Kidney epithelial cell (primary cell): ENCODE measurements around the gene TBX1. TPM values are rescaled to one million over a fixed set of nuclear protein-coding genes. Genes with fewer than 3 reads are reported as not detected.
"Not testable (repeated sequence)": the region's sequence is repeated elsewhere in the genome, so short reads cannot be mapped to it uniquely, and the experiment has no call there.

Source experiments
- DNase-seq: peaks from one replicate; pipeline ENCODE4 v3.0.0-alpha.2; 2010; ENCODE audit warnings: low read depth
- H3K27me3 ChIP-seq: 2 replicates; pipeline ENCODE4 v1.6.0; 2011; ENCODE audit warnings: low read length; ENCODE audit not compliant: control insufficient read depth, insufficient read depth
- H3K36me3 ChIP-seq: 2 replicates; pipeline ENCODE4 v1.5.1; 2011; ENCODE audit warnings: low read length; ENCODE audit not compliant: control insufficient read depth, insufficient read depth
- H3K4me3 ChIP-seq: 2 replicates; pipeline ENCODE4 v1.5.1; 2011; ENCODE audit warnings: low read depth, mild to moderate bottlenecking, control low read depth, low read length
- total RNA-seq: library from RNA; depleted of rRNA; stranded (reverse); fragments of >200 nt; gene quantifications from 2 replicates; pipeline ENCODE4 v1.2.3, GENCODE V29; 2015
- TF ChIP-seq, protein P1 (sequence below): IDR thresholded peaks from 2 replicates; pipeline ENCODE4 v1.5.1; 2011; ENCODE audit warnings: mild to moderate bottlenecking, moderate library complexity, low read length, control low read depth, inconsistent platforms; ENCODE audit not compliant: insufficient read depth, poor library complexity, severe bottlenecking

The TBX1 gene
- total RNA-seq, 1 donor from 2014 or later: not detected

GRCh38 chr22:19775496-19776325, 15.1 kb downstream of the TBX1 start:
- TF ChIP-seq, protein P1, sequence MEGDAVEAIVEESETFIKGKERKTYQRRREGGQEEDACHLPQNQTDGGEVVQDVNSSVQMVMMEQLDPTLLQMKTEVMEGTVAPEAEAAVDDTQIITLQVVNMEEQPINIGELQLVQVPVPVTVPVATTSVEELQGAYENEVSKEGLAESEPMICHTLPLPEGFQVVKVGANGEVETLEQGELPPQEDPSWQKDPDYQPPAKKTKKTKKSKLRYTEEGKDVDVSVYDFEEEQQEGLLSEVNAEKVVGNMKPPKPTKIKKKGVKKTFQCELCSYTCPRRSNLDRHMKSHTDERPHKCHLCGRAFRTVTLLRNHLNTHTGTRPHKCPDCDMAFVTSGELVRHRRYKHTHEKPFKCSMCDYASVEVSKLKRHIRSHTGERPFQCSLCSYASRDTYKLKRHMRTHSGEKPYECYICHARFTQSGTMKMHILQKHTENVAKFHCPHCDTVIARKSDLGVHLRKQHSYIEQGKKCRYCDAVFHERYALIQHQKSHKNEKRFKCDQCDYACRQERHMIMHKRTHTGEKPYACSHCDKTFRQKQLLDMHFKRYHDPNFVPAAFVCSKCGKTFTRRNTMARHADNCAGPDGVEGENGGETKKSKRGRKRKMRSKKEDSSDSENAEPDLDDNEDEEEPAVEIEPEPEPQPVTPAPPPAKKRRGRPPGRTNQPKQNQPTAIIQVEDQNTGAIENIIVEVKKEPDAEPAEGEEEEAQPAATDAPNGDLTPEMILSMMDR: no peak
- DNase-seq: no peak
- Histone ChIP-seq H3K36me3 (no peaks in the 10 kb centered on the region), H3K4me3 (no peak overlapping the region), H3K27me3 (peaks cover 29% of the 10 kb centered on the region)

DNA sequence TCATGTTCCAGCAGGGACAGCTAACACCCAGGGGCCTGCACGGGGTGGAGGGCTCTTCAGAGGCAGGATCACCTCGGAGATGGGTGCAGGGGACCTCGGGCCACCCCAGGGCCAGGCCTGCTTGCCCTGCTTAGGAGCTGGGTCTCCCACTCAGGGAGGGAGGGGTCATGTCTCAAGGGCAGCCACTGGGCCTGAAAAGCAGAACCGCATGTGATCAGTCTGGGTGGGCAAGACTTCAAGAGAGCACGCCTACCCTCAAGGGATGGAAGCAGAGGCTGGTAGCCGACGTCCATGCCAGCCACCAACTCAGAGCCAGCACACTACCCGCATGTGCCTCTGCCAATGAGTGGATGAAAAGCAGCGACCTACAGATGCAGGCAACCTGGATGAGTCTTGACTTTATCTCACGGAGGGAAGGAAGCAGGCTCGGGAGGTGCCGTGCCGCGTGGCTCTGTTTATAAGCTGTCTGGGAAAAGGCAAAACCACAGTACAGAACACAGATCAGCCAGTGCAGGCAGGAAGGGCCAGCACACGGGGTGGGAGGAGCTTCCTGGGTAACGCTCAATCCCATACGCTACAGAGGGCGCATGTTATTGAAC, 16.0 kb downstream of the TBX1 start:
- H3K36me3 ChIP-seq: no peaks in the 10 kb centered on the region
- no peak for DNase-seq
- H3K4me3 ChIP-seq: no peak overlapping the region
- H3K27me3 ChIP-seq: peaks cover 24% of the 10 kb centered on the region
- TF ChIP-seq, protein P1: no peak

DNA sequence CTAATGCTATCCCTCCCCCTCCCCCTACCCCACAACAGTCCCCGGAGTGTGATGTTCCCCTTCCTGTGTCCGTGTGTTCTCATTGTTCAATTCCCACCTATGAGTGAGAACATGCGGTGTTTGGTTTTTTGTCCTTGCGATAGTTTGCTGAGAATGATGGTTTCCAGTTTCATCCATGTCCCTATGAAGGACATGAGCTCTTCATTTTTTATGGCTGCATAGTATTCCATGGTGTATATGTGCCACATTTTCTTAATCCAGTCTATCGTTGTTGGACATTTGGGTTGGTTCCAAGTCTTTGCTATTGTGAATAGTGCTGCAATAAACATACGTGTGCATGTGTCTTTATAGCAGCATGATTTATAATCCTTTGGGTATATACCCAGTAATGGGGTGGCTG, 16.6 kb downstream of the TBX1 start:
- H3K27me3 ChIP-seq: peaks cover 23% of the 10 kb centered on the region
- DNase-seq, H3K36me3 ChIP-seq, H3K4me3 ChIP-seq: not testable (repeated sequence)

DNA sequence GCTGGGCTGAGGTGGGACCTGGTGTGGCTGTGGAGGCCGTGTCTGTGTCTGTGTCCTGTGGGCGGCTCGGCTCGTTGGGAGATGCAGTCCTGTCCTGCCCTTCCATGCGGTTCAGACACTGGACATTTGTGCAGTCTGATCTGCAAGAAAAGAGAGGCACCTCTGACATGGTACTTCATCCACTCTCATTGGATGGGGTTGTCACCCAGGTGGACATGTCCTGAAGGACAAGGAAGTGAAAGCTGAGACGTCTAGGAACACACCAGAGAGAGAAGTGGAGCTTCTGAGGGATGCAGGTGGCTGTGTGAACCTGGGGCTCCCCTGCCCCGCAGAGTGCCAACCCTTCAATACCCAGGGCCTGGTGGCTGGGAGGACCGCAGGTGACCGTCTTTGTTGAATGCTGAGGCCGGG, 18.4 kb downstream of the TBX1 start:
- TF ChIP-seq, protein P1: no peak
- Histone ChIP-seq H3K36me3 (no peaks in the 10 kb centered on the region), H3K27me3 (peaks cover 27% of the 10 kb centered on the region), H3K4me3 (no peak overlapping the region)
- DNase-seq: no peak

- TF ChIP-seq, protein P1: no peak
- Histone ChIP-seq H3K27me3 (peaks cover 32% of the 10 kb centered on the region), H3K36me3 (no peaks in the 10 kb centered on the region), H3K4me3 (no peak overlapping the region)
- DNase-seq: no peak
These were observed 19.2 kb downstream of the TBX1 start for GRCh38 chr22:19779685-19780268.

DNA sequence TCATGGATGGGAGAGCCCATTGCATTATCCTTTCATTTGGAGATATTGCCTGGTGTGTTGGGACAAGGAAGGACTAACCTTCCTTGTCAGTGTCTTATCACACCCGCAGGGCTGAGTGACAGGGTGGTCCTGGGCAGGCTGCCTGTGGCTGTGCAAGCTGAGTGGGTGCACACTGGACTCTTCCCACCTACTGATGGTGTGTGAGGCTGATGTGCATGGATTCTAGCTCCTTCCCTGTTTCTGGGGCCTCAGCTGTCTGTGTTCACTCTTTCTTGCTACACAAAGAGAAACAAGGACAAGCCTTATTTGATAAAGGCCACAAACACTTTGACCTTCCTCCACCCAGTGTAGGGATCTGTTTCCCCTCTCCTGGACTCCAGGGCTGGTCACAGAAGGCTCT, 22.0 kb downstream of the TBX1 start:
- Histone ChIP-seq H3K36me3 (no peaks in the 10 kb centered on the region), H3K27me3 (peaks cover 31% of the 10 kb centered on the region), H3K4me3 (no peak overlapping the region)
- TF ChIP-seq, protein P1: no peak
- no peak for DNase-seq
